ENCODE data around the gene ASB11. TPM values are rescaled to one million over a fixed set of nuclear protein-coding genes. Genes with fewer than 3 reads are reported as not detected.

Gene ASB11
- total RNA-seq, 1 experiment from 2014 or later: not detected

DNA sequence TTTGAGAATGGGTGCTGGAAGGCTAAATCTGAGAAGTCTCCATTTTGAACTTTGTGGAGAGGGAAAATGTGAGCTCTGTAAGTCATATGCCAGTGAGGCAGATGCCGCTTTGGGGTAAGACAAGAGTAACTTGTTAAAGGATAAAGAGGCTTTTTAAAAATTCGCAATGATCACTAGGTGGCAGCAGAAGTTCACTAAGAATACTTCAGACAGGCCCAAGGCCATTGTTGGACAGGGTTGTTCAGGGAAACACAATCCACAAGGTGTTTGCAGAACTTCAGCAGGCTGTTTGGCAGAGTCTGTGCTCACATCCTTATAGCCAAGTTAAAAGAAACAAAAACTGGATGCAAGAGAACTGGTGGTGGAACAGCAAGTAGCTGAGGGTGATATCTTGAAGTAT, 33.6 kb upstream of the ASB11 start:
- H3K23ac ChIP-seq (ENCODE audit: insufficient read length, low read depth, low read length): no peak overlapping the region
- H4K5ac ChIP-seq (ENCODE audit: insufficient read length, low read depth, low read length): no peak overlapping the region
- no peak overlapping the region for H3K18ac ChIP-seq (ENCODE audit: insufficient read length, low read depth, low read length)
- H3K9me3 Mint-ChIP-seq: no peaks in the 10 kb centered on the region
- no peaks in the 10 kb centered on the region for H3K79me1 ChIP-seq (ENCODE audit: insufficient read depth, low read depth, low read length, poor library complexity, severe bottlenecking)
- TF ChIP-seq, protein P1, sequence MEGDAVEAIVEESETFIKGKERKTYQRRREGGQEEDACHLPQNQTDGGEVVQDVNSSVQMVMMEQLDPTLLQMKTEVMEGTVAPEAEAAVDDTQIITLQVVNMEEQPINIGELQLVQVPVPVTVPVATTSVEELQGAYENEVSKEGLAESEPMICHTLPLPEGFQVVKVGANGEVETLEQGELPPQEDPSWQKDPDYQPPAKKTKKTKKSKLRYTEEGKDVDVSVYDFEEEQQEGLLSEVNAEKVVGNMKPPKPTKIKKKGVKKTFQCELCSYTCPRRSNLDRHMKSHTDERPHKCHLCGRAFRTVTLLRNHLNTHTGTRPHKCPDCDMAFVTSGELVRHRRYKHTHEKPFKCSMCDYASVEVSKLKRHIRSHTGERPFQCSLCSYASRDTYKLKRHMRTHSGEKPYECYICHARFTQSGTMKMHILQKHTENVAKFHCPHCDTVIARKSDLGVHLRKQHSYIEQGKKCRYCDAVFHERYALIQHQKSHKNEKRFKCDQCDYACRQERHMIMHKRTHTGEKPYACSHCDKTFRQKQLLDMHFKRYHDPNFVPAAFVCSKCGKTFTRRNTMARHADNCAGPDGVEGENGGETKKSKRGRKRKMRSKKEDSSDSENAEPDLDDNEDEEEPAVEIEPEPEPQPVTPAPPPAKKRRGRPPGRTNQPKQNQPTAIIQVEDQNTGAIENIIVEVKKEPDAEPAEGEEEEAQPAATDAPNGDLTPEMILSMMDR (conservative IDR thresholded peaks at IDR 0.05): peak; percentile 76
- no peak overlapping the region for H2BK5ac ChIP-seq (ENCODE audit: insufficient read length, low read length)
- no peak overlapping the region for H3K27ac ChIP-seq (ENCODE audit: insufficient read length, low read depth, low read length)
- no CpG with 5 or more reads among the region's 2 CpGs for WGBS (ENCODE audit: extremely low coverage, insufficient read length, low lambda C conversion rate)
- H4K8ac ChIP-seq (replicated peaks; ENCODE audit: insufficient read length, low read depth, low read length): no peak overlapping the region
- H3K4me1 ChIP-seq (ENCODE audit: insufficient read depth, low read length): 0 out of 2 replicates have a peak, but pooled peaks cover 2% of the 10 kb centered on the region
- no peak overlapping the region for H3K9ac ChIP-seq (ENCODE audit: extremely low read depth, insufficient read length, low read length)
- no peak overlapping the region for H3K14ac ChIP-seq (ENCODE audit: insufficient read depth, low read length)
- H3K27ac Mint-ChIP-seq: no peak overlapping the region
- H3K23me2 ChIP-seq (ENCODE audit: insufficient read length, low read depth, low read length, poor library complexity, severe bottlenecking): no peaks in the 10 kb centered on the region
- H3K27me3 ChIP-seq (ENCODE audit: insufficient read depth, low read length): no peaks in the 10 kb centered on the region
- H3K36me3 Mint-ChIP-seq (ENCODE audit: insufficient read depth in 1 of 3, low read depth in 3 of 3): no peaks in the 10 kb centered on the region
- H3K4me2 ChIP-seq (ENCODE audit: insufficient read depth, insufficient read length, low read length): no peak overlapping the region
- no peaks in the 10 kb centered on the region for H3K9me3 ChIP-seq (ENCODE audit: control insufficient read depth, low read depth, low read length)
- peaks cover 12 to 14% of the 10 kb centered on the region in 2 experiments for H3K4me1 Mint-ChIP-seq
- H4K20me1 ChIP-seq (ENCODE audit: control insufficient read depth, insufficient read depth, insufficient read length): no peaks in the 10 kb centered on the region
- no peak overlapping the region for H2BK20ac ChIP-seq (ENCODE audit: low read depth, low read length, poor library complexity, severe bottlenecking)
- no peak overlapping the region for H4K91ac ChIP-seq (ENCODE audit: insufficient read length, low read depth, low read length)
- no peak overlapping the region for H3T11ph ChIP-seq (ENCODE audit: low read length)
- no peak overlapping the region for H2AFZ ChIP-seq (ENCODE audit: low read length)
- no peak overlapping the region for H3K56ac ChIP-seq (ENCODE audit: insufficient read length, low read depth, low read length)
- H3K4ac ChIP-seq (ENCODE audit: low read depth, low read length): no peak overlapping the region
- no peak overlapping the region for H2BK12ac ChIP-seq (ENCODE audit: insufficient read length, low read depth, low read length)
- DNase-seq: peak; percentile 51
- H3K27me3 Mint-ChIP-seq (ENCODE audit: low read depth): peaks cover 44% of the 10 kb centered on the region
- no peaks in the 10 kb centered on the region for H3K79me2 ChIP-seq (ENCODE audit: insufficient read depth, low read length)
- H2BK15ac ChIP-seq (ENCODE audit: low read depth, low read length): no peak overlapping the region
- no peak overlapping the region for H2AK5ac ChIP-seq (ENCODE audit: insufficient read length, low read length)
- no peak overlapping the region for H3K4me3 Mint-ChIP-seq
- H2BK120ac ChIP-seq (ENCODE audit: low read depth, low read length, poor library complexity, severe bottlenecking): no peak overlapping the region

All from H9 (cell line).